HG03354 (cell line): ENCODE measurements around the gene TSC22D2.

ENCODE experiments used
- ATAC-seq: cut with Tn5 transposase; IDR thresholded peaks from one replicate; pipeline ENCODE4 v1.9.1; 2021; ENCODE audit warnings: mild to moderate bottlenecking; ENCODE audit not compliant: unreplicated experiment, poor library complexity, severe bottlenecking

TSC22D2 gene

GRCh38 chr3:150410311-150411105 is 2.4 kb downstream of the TSC22D2 start:
- no peak for ATAC-seq

DNA sequence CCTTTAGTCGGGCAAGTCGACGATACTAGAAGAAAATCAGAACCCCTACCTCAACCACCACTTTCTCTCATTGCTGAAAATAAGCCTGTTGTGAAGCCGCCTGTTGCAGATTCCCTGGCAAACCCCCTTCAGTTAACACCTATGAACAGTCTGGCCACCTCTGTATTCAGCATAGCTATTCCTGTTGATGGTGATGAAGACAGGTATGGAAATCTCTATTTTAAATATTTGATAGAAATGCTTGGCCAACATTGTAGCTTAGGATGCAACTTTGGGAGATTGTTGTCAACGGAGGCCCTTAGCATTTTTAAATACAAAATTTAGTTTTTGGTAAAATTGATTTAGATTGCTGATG is 3.0 kb downstream of the TSC22D2 start:
- no peak for ATAC-seq

- no peak for ATAC-seq
Measured at GRCh38 chr3:150411546-150411945, 3.4 kb downstream of the TSC22D2 start.

DNA sequence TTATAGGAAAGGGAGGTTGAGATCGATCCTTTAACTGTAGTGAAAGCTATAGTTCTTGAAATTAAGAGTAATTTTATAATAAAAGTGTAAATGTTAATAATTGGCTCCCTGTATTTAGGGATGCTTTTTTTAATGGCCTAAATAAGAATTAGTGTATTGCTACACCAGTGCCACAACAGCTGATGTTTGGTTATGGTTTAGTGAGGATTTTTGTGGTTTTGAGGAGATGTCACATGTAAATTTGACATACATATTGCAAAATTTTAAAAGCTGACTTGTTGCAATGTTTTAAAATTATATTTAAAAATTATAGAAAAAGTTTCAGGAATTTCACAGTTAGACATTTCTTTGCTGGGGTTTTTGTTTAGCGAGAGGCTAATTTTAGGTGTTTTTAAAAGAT is 3.9 kb downstream of the TSC22D2 start:
- no peak for ATAC-seq

- ATAC-seq, result no peak
Measured at GRCh38 chr3:150412561-150413231, 4.6 kb downstream of the TSC22D2 start.

DNA sequence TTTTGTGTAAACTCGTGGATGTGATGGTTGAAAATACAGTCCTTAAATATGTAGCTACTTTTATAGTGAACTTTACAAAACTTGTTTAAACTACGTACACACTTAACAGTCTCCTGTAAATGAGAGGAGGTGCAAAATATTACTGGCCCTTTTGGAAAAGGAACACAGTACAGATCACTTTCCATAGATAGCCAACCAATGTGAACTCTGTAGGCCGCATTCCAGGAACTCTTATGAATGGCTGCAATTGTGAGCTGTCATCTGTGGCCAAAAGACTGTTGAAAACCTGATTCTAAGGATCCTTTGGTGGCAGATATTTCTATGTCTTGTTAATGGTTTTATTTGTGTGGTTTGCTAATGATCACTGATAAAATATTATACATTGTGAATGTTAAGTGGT is 6.2 kb downstream of the TSC22D2 start:
- ATAC-seq, result no peak

DNA sequence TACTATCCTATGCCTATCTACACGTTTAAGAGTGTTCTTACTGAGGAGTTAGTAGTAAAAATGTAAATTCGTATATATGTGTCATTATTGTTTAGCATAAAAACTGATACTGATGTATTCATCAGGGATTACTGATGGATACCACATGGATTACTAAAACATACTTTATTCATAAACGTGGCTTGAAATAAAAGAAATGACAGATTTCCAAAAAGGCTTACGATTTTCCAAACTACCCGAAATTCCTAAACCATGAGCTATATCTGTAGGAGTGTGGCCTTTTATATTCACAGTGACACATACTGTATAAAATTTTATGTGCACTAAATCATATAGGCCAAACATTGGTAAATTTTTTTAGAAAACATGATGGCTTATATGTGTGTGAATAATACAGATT is 6.9 kb downstream of the TSC22D2 start:
- no peak for ATAC-seq

DNA sequence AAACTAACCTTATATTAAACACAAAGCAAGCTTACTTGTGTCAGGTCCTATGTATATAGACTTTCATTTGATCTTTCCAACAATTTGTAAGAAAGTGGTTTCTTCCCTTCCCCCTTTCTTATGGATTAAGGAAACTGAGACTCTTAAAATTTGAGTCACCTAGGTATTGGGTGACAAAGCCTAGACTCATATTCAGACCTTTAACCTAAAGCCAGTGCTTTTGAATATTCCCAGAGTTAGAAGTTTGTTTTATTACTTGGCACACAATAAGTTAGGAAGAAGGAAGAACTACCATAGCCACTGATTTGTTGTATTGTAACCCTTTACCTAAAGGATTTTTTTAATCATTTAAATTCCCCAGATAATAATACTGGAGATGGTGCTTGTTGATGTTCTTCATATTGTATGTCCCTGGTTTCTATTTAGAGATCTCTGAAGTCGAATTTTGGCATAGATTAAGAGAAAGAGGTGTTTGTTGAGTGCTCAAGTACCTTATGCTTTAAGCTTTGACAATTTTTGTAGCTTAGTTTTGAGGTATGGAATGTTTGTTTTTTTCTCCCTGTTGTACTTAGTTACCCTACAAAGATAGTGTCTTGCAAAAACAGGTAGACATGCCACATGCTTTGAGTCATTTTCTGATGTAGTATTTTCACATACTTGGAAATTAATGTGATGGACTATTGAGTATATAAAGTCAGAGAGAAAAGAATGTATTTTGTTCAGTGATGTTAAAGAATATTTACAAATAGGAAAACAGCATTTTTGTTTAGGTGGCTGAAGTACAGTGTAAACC is 11.2 kb downstream of the TSC22D2 start:
- ATAC-seq, result no peak

DNA sequence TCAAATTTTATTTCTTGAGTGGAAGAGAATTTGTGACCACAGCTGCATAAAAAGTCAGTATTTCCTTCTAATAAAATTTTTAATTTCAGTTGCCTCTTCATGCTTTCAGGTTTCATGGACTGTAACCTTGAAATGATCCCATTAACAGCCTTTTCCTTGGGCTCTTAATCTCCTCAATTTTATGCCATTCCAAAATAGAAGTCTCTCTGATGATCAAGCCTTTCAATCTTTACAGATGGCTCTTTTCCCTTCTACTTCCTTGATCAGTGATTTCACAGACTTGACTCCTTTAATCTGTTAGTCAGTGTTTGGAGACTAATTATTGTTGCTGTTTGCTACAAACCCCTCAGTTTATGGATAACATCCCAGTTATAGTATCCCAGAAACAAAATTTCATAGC is 11.9 kb downstream of the TSC22D2 start:
- no peak for ATAC-seq

DNA sequence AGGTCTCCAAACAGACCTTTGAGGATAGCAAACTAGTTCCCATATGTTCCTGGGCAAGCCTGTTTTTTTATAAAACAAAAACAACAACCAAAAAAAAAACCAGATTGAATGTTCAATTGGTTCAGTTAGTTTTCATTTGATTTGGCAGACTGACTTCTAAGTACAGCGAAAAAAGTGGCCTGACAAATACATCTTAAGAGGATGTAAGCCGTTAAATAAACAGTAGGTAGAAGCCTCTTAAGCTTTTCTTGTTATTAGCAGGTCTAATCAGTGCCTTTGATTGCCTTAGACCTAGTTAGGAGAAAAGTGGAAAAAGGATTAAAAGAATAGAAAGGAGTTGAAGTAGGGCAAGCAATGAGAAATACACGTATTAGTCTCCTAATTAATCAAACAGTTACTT is 13.2 kb downstream of the TSC22D2 start:
- ATAC-seq, result no peak

GRCh38 chr3:150421799-150422548 is 13.9 kb downstream of the TSC22D2 start:
- ATAC-seq, result no peak

- no peak for ATAC-seq
Measured at GRCh38 chr3:150422907-150423306, 14.8 kb downstream of the TSC22D2 start.

GRCh38 chr3:150423761-150424160 is 15.7 kb downstream of the TSC22D2 start:
- no peak for ATAC-seq

DNA sequence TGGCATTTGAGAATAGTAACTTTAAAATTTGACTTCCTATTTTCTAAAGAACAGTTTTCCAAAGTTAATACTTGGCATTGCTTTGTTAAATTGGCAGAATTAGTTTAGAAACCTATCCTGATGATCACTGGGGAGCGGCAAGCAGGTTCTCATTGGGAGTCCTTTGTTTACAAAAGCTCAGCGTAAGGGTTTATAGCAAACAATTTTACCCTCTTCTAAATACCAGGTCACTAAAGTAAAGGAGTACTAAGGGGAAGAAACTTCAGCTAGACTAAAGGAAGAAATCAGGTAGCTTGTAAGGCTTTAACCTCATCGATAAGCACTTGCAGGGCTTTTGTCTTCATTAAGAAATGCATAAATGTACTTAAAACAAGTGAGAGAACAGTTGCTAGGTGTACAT is 18.2 kb downstream of the TSC22D2 start:
- no peak for ATAC-seq

DNA sequence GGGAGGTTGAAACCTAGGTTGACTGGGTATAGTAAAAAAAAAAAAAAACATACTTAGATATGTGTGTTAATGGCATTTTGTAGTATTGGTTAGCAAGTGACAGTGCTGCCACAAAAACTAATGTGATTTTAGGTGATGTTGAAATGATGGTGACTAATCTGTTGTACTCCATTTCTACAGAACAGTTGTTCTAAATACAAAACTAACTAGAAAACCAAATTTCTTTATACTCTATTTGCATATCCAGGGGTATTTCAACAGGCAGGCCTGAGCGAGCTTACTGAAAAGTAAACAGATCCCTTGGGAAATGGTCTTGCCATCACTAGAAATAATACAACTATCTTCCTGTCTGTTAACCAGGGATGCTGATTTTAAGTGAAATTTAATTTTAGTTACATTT is 20.5 kb downstream of the TSC22D2 start:
- no peak for ATAC-seq

- no peak for ATAC-seq
Measured at GRCh38 chr3:150429767-150430671, 21.9 kb downstream of the TSC22D2 start.

- no peak for ATAC-seq
Measured at GRCh38 chr3:150433347-150433746, 25.2 kb downstream of the TSC22D2 start.

GRCh38 chr3:150434234-150434633 is 26.1 kb downstream of the TSC22D2 start:
- ATAC-seq, result no peak

DNA sequence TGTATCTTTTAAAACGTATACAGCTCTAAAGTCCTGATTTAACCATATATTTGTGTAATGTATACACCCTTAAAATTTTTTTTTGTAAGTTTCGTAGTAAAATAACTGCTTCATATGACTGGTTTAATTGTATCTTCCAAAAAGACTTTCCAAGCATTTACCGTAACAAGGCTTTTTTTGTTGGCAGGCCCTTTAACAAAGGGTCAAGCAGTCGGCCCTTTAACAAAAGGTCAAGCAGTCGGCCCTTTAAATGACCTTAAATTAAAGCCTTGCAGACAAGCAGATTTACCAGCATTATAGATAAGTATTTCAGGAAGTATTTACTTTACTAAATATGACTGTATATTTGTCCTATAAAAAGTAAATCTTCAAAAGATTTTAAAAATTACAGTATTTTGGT is 28.1 kb downstream of the TSC22D2 start:
- no peak for ATAC-seq
